SKM-1 (cell line): ENCODE results near the gene SLC4A5.

ENCODE experiments used
- DNase-seq: peaks from one replicate; lab custom pipeline; 2025; ENCODE audit not compliant: unreplicated experiment; lab: John Stamatoyannopoulos, UW

SLC4A5 gene

GRCh38 chr2:74278694-74279093, 64.5 kb downstream of the SLC4A5 start:
- no peak for DNase-seq

DNA sequence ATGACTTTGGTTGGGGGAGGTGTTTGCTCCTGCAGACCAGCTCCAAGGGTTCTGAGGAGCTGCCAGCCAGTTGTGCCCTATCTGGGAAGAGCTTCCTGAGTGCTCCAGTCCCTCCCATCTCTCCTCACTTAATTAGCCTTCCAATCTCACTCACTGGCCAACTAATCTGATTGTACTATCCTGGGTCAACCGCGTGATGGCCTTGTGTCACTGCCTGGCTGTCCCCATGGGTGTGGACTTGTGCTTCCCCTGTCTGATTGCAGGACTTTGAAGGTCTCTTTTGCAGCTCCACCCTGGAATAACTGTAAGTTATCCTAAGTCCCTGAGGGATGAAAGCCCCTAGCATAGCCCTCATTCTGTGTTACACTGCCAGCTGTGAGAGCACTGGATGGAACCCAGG, 65.0 kb downstream of the SLC4A5 start:
- no peak for DNase-seq

DNA sequence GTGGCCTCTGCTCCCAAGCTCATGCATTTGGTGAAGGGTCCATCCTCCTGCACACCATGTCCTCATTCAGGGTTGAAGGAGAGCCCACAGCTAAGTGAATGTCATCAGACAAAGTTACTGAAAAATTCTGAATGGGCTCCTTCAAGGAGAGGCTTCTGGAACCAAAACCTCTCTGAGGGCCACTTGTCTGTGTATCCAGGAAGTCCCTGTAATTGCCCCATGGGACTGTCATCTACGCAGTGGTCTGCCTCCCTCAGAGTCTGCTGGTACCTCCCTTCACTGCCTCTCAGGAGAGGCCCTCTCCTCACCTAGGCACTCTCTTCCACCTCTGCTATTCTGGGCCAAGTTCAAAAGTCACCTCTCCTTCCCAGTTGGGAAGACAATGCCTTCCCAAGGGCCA, 68.0 kb downstream of the SLC4A5 start:
- no peak for DNase-seq

DNA sequence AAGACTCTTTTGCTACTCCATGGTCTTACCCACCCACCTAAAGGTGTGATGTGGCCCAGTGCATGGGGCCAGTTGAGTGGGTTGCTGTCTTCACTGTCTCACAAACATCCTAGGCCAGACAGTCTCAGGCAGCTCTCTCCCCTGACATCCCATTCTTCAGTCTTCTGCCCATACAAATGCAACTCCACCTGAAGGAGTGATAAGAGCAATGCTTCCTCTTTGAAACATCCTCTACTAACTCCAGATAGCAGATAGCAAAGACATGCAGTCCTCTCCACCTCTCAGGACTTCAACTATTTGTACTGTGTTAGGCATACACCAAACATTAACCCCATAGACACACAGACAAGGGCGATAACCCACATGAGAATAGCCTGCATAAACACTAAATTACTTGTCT, 73.5 kb downstream of the SLC4A5 start:
- DNase-seq = no peak

- no peak for DNase-seq
Measured at GRCh38 chr2:74267068-74267467, 76.1 kb downstream of the SLC4A5 start.

DNA sequence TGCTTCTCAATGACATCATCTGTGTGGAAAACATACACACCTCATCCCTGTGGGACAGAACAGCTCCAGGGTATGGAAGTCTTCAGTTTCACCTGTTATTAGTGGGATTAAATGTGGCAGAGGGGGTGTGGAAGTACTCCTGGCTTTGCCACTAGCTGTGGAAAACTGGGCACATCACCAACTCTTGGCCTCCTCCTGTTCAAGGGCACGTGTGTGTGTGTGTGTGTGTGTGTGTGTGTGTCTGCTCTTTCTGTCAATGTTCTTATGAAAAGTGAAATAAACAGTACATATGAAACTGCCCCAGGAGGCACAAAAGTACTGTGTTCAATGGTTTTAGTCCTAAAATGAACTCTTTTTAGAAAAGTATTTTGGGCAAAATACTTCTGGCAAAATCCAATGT, 78.9 kb downstream of the SLC4A5 start:
- DNase-seq = no peak

- DNase-seq = no peak
Measured at GRCh38 chr2:74262681-74263080, 80.5 kb downstream of the SLC4A5 start.

GRCh38 chr2:74261204-74261864, 81.9 kb downstream of the SLC4A5 start:
- DNase-seq = no peak

DNA sequence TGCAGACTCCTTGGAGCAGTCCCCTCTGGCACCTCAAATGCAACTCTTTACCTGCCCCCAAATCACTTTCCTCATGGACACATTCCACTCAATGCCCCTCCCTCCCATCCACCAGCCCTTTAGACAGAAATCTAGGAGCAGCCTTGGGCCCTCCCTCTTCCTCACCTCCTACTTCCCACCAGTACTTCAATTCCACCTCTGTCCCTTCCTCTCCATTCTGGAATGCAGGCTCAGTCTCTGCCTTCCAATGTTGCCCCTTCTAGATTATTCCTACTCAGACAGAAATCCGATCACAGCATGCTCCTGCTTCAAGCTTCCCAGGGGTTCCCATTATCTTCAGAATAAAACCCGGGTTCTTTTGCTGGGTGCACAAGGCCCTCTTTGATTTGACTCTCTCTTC, 82.7 kb downstream of the SLC4A5 start:
- no peak for DNase-seq

GRCh38 chr2:74259733-74260132, 83.5 kb downstream of the SLC4A5 start:
- no peak for DNase-seq

DNA sequence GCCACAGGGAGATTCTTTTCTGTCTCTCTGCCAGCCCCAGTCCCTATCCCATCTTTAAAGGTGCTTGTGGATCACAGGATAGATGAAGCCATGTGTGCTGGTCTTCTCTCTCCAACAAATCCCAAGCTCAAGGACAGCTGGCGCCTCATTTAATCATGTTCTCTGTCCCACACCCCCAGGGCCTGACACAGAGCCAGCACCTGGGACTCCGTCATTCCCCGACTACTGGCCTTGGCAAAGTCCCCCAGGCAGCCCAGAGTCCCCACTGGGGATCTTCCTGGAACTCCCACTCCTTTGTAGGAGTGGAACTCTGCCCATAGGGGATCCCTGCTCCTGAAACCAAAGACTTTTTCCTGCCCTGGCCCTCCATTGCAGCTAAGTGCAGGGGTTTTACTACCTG, 84.0 kb downstream of the SLC4A5 start:
- no peak for DNase-seq

DNA sequence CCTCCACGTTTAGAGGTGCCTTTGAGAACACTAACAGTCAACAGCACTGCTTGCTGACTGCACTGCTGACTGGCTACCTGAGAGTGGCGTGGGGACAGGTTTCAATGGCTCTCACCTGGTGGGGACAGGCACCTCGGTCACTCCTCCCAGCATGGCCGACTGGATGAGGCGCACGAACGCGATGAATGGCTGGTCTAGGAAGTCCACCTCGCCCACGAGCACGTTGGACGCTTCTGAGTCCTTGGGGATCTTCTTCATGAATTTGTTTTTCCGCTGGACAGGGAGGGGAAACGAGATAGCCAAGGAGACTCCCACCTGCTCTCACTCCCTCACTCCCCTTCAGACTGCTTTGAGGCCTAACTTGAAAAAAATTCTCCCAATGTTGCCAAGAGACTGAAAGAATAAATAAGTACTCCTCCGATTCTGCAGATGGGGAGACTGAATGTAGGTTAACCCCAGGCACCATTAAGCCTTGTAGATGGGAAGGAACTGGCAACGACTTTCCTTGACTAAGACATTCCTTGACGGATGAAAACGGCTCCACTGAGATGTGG, 87.5 kb downstream of the SLC4A5 start:
- DNase-seq = no peak

DNA sequence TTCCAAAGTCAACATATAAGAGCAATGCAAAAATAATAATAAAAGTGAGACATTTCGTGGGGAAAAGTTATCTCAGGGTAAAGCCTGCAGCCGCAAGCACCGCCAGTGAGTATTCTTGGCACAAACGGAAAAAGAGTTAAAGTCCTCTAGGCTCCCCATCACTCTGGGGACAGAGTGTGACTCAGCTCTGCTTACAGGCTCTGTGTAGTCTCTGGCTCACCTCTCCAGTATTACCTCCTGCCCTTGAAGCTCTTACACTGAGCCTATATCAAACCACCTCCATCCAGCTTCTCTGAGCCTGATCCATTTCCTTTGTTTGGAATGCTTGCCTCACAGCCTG, 89.3 kb downstream of the SLC4A5 start:
- DNase-seq = no peak

DNA sequence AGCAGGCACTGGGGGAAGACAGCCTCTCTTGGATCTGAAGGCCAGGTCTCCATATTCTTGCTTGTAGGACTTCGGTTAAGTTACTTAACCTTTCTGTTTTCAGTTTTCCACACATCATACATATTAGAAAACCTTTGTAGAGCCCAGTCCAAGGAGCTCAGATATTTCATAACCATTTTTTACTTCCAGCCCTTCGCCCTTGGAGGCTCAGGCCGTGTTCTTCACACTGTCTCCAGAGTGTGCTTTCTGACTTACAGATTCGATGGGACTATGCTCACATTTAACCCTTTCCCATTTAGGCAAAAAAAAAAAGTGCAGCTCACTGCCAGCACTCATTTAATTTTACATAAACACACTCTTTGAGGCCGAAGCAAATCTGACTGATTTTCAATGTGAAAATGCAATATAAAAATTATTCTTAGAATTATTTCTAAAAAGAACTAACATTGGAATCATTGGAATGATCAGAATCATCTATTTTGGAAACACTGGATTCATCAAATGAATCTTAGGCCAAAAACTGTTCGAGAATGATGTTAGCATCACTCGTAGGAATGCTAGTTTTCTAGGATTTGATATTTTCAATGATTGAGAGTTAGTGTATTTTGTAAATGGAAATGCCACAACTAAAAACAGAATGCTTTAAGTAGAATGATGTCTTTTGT, 89.8 kb downstream of the SLC4A5 start:
- no peak for DNase-seq

- no peak for DNase-seq
Measured at GRCh38 chr2:74252862-74253261, 90.4 kb downstream of the SLC4A5 start.

- no peak for DNase-seq
Measured at GRCh38 chr2:74252036-74252435, 91.2 kb downstream of the SLC4A5 start.

DNA sequence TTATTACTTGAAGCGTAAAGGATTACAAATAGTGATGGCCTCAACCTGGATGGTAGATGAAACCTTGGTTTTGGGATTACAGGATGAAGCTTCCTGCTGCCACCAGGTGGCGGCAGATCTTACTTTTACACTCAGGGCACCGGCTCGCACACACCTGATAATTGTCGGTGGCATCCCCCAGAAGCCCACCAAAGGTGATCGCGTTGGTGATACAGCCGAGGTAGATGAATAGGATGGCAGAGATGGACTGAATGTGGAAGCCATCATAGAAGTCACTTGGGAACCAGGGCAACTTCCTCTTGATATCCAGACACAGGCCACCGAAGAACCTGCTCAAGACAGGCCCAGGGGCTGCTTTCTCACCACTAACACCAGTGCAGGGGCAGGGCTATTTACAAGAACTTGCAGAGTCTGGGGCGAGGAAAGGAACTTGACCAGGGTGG, 93.0 kb downstream of the SLC4A5 start:
- DNase-seq = peak; percentile 11

DNA sequence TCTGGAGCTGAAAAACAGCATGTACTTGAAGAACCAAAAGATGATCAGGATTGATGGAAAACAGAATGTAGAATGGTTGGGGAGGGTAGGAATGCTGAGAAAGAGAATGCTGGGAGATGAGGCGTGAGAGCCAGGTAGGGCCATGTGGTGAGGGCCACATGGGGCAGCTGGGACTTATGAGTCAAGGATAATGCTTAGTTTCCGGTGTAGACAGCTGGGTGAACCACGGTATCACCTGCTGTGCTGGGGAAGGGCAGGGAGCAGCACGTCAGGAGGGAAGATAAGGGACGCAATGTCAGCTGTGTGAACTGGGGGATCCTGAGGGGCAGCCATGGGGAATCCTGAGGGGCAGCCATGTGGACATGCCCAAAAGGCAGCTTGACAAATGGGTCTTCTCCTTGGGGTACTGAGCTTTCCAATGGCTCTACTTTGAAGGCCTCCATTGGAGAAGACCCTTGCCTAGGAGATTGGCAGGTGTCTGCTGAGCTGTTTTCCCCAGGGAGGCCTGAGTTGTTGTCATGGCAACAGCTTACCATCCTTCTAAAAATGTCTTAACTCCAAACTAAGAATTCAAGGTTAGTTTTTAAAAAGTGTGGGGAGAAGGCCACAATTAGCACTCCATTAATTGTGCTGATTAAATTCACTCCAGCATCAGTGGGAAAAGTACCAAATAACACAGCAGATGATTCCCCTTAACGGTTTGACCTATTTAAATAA, 93.7 kb downstream of the SLC4A5 start:
- DNase-seq = no peak

DNA sequence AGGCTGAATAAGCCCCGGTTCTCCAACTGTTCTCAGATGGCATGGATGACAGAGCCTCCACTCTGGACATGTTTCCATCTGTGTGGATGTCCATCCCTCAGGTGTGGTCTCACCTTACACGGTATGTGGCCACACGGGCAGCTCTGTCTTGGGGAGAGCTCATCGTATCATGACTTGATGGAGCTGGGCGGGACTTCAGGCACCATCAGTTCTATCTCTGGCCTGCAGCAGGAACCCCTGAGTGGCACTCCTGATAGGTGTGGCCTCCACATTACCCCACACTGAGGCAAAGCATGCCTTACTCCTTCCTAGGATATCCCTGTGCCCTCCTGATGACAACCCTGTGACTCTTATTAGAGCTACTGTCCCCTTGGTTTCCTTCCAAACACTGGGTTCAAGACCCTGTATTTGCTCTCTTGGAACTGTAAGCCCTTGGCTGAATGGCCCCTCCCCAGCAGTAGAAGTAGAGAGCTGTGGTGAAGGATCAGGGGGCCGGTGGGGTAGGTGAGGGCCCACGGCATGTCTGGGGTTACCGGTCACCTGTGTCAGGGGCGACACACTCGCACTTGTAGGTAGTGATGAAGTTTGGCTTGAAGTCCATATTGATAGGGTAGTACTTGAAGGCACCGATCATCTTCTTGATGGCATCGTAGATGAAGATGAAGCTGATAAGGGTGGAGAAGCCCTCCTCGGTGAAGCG, 96.6 kb downstream of the SLC4A5 start:
- DNase-seq = no peak

DNA sequence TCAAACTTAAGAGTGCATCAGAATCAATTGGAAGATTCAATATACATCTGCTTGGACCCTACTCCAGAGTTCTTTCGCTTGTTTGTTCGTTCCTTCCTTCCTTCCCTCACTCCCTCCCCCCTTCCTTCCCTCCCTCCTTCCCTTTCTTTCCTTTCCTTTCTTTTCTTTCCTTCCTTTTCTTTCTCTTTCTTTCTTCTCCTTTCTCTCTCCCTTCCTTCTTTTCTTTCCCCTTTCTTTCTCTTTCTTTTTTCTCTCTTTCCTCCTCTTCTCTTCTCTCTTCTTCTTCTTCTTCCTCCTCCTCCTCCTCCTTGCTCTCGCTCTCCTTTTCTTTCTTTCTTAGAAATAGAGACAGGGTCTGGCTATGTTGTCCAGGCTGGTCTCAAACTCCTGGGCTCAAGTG, 98.9 kb downstream of the SLC4A5 start:
- DNase-seq = no peak

DNA sequence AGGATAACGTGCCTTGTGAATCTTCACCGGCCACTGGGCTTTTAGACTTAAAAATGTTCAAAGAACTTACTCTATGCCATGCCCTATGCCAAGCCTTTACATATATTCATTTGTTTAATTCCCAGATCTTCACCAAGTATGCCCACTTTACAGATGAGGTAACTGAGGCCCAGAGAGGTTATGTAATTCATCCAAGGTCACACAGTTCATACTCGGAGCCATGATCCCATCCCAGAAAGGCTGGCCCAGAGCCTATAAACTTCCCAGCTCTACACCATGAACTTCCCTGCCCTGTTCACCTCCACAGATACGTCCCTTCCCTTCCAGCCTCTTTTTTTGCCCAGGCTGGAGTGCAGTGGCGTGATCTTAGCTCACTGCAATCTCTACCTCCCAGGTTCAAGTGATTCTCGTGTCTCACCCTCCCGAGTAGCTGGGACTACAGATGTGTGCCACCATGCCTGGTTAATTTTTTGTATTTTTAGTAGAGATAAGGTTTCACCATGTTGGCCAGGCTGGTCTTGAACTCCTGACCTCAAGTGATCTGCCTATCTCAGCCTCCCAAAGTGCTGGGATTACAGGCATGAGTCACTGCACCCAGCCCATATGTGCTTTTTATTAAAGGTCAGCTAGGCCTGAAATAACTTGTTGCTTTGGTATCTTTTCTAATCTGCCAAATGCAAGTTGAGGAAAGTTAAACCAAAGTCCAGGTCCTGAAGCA, 100.7 kb downstream of the SLC4A5 start:
- no peak for DNase-seq
